Immature natural killer cell (primary cell): ENCODE results near the gene FAM20C. TPM values are rescaled to one million over a fixed set of nuclear protein-coding genes. Genes with fewer than 3 reads are reported as not detected.
"Not testable (repeated sequence)": the region's sequence is repeated elsewhere in the genome, so short reads cannot be mapped to it uniquely, and the experiment has no call there.

ENCODE experiments used
- DNase-seq, 3 donors: peaks; one replicate each; pipeline ENCODE4 v3.0.0; 2022; ENCODE audit warnings: mixed read lengths in 1 of 3
- H3K27ac Mint-ChIP-seq, 6 donors: one replicate each; pipeline ENCODE4 v1.8.0; 2020; ENCODE audit warnings: mixed read lengths in 6 of 6, mild to moderate bottlenecking in 5 of 6, inconsistent platforms in 4 of 6, moderate library complexity in 3 of 6
- H3K27me3 Mint-ChIP-seq, 3 donors: one replicate each; pipeline ENCODE4 v1.8.0; 2020 to 2021; ENCODE audit warnings: low read depth in 3 of 3, mild to moderate bottlenecking in 3 of 3, mixed read lengths in 3 of 3, moderate library complexity in 3 of 3, inconsistent platforms in 1 of 3
- H3K36me3 Mint-ChIP-seq, 3 donors: one replicate each; pipeline ENCODE4 v1.8.0; 2020; ENCODE audit warnings: mixed read lengths in 3 of 3, inconsistent platforms in 2 of 3, mild to moderate bottlenecking in 2 of 3
- H3K4me1 Mint-ChIP-seq, 2 donors: one replicate each; pipeline ENCODE4 v1.8.0; 2020; ENCODE audit warnings: inconsistent platforms in 2 of 2, mild to moderate bottlenecking in 2 of 2, mixed read lengths in 2 of 2, moderate library complexity in 1 of 2
- H3K4me3 Mint-ChIP-seq, 5 donors: one replicate each; pipeline ENCODE4 v1.8.0; 2020; ENCODE audit warnings: mild to moderate bottlenecking in 5 of 5, mixed read lengths in 5 of 5, inconsistent platforms in 3 of 5, moderate library complexity in 3 of 5
- H3K9me3 Mint-ChIP-seq, 6 donors: one replicate each; pipeline ENCODE4 v1.8.0; 2020; ENCODE audit warnings: mild to moderate bottlenecking in 6 of 6, mixed read lengths in 6 of 6, inconsistent platforms in 4 of 6, moderate library complexity in 3 of 6
- polyA plus RNA-seq, 3 donors: library from polyadenylated mRNA; unstranded; fragments of 300-500 nt; fragmentation: Illumina TruSeq; gene quantifications; one replicate each; pipeline ENCODE4 v1.2.3, GENCODE V29; 2021

The FAM20C gene
- polyA plus RNA-seq, 3 donors from 2014 or later = not detected

- Mint-ChIP-seq H3K9me3 (no peaks in the 10 kb centered on the region), H3K36me3 (no peaks in the 10 kb centered on the region), H3K27me3 (peaks cover 0 to 2% (median 0%) of the 10 kb centered on the region in 3 donors), H3K4me3 (no peak overlapping the region), H3K27ac (no peak overlapping the region), H3K4me1 (no peaks in the 10 kb centered on the region)
- DNase-seq = no peak
Measured at GRCh38 chr7:173209-173918, 19.0 kb upstream of the FAM20C start.

- no peaks in the 10 kb centered on the region for H3K4me1 Mint-ChIP-seq
- H3K27ac Mint-ChIP-seq = no peak overlapping the region
- H3K27me3 Mint-ChIP-seq = peaks cover 0 to 2% (median 2%) of the 10 kb centered on the region in 3 donors
- H3K9me3 Mint-ChIP-seq = no peaks in the 10 kb centered on the region
- DNase-seq = no peak
- H3K36me3 Mint-ChIP-seq = no peaks in the 10 kb centered on the region
- H3K4me3 Mint-ChIP-seq = no peak overlapping the region
Measured at GRCh38 chr7:174716-175115, 17.7 kb upstream of the FAM20C start.

GRCh38 chr7:175955-176354, 16.4 kb upstream of the FAM20C start:
- Mint-ChIP-seq H3K27ac (no peak overlapping the region), H3K27me3 (peaks cover 0 to 2% (median 0%) of the 10 kb centered on the region in 3 donors), H3K4me3 (no peak overlapping the region), H3K9me3 (no peaks in the 10 kb centered on the region), H3K4me1 (no peaks in the 10 kb centered on the region), H3K36me3 (no peaks in the 10 kb centered on the region)
- no peak for DNase-seq

- Mint-ChIP-seq H3K4me3 (no peak overlapping the region), H3K36me3 (no peaks in the 10 kb centered on the region), H3K9me3 (no peaks in the 10 kb centered on the region), H3K27ac (no peak overlapping the region), H3K27me3 (peaks cover 0 to 2% (median 0%) of the 10 kb centered on the region in 3 donors), H3K4me1 (no peaks in the 10 kb centered on the region)
- DNase-seq = no peak
Measured at GRCh38 chr7:176381-176780, 16.0 kb upstream of the FAM20C start.

- H3K27me3 Mint-ChIP-seq = peaks cover 0 to 2% (median 0%) of the 10 kb centered on the region in 3 donors
- no peaks in the 10 kb centered on the region for H3K4me1 Mint-ChIP-seq
- no peaks in the 10 kb centered on the region for H3K36me3 Mint-ChIP-seq
- H3K9me3 Mint-ChIP-seq = no peaks in the 10 kb centered on the region
- no peak for DNase-seq
- no peak overlapping the region for H3K27ac Mint-ChIP-seq
- no peak overlapping the region for H3K4me3 Mint-ChIP-seq
Measured at GRCh38 chr7:176786-177459, 15.4 kb upstream of the FAM20C start.

- Mint-ChIP-seq H3K36me3 (no peaks in the 10 kb centered on the region), H3K4me3 (no peak overlapping the region), H3K9me3 (no peaks in the 10 kb centered on the region), H3K27ac (peak overlapping the region in 1 of 6 donors; percentile 58), H3K27me3 (peaks cover 0 to 2% (median 0%) of the 10 kb centered on the region in 3 donors), H3K4me1 (no peaks in the 10 kb centered on the region)
- no peak for DNase-seq
Measured at GRCh38 chr7:178444-178843, 13.9 kb upstream of the FAM20C start.

GRCh38 chr7:179209-179681, 13.1 kb upstream of the FAM20C start:
- no peak overlapping the region for H3K27ac Mint-ChIP-seq
- peaks cover 0 to 1% (median 0%) of the 10 kb centered on the region in 6 donors for H3K9me3 Mint-ChIP-seq
- H3K4me3 Mint-ChIP-seq = no peak overlapping the region
- no peaks in the 10 kb centered on the region for H3K4me1 Mint-ChIP-seq
- peaks cover 0 to 2% (median 0%) of the 10 kb centered on the region in 3 donors for H3K27me3 Mint-ChIP-seq
- no peaks in the 10 kb centered on the region for H3K36me3 Mint-ChIP-seq
- no peak for DNase-seq

GRCh38 chr7:179948-180694, 12.2 kb upstream of the FAM20C start:
- Mint-ChIP-seq H3K4me1 (no peaks in the 10 kb centered on the region), H3K9me3 (peaks cover 0 to 1% (median 0%) of the 10 kb centered on the region in 6 donors)

GRCh38 chr7:181738-182137, 10.6 kb upstream of the FAM20C start:
- H3K27ac Mint-ChIP-seq = no peak overlapping the region

More at GRCh38 chr7:179948-180694, 12.2 kb upstream of the FAM20C start:
- Mint-ChIP-seq H3K27ac (no peak overlapping the region), H3K27me3 (peaks cover 0 to 2% (median 0%) of the 10 kb centered on the region in 3 donors), H3K36me3 (no peaks in the 10 kb centered on the region), H3K4me3 (no peak overlapping the region)
- no peak for DNase-seq

GRCh38 chr7:182502-182901, 9.9 kb upstream of the FAM20C start:
- not testable (repeated sequence) for H3K36me3 Mint-ChIP-seq, DNase-seq, H3K9me3 Mint-ChIP-seq, H3K4me1 Mint-ChIP-seq, H3K4me3 Mint-ChIP-seq, H3K27ac Mint-ChIP-seq, H3K27me3 Mint-ChIP-seq

More at GRCh38 chr7:181738-182137, 10.6 kb upstream of the FAM20C start:
- no peak overlapping the region for H3K4me3 Mint-ChIP-seq
- H3K9me3 Mint-ChIP-seq = peaks cover 0 to 1% (median 0%) of the 10 kb centered on the region in 6 donors
- peaks cover 0 to 2% (median 1%) of the 10 kb centered on the region in 3 donors for H3K27me3 Mint-ChIP-seq
- no peaks in the 10 kb centered on the region for H3K4me1 Mint-ChIP-seq
- H3K36me3 Mint-ChIP-seq = no peaks in the 10 kb centered on the region
- DNase-seq = no peak

GRCh38 chr7:183496-184292, 8.7 kb upstream of the FAM20C start:
- H3K4me3 Mint-ChIP-seq = no peak overlapping the region
- no peak overlapping the region for H3K27ac Mint-ChIP-seq
- no peak for DNase-seq
- no peaks in the 10 kb centered on the region for H3K36me3 Mint-ChIP-seq
- H3K4me1 Mint-ChIP-seq = no peaks in the 10 kb centered on the region
- H3K9me3 Mint-ChIP-seq = peaks cover 0 to 1% (median 0%) of the 10 kb centered on the region in 6 donors
- peaks cover 0 to 2% (median 2%) of the 10 kb centered on the region in 3 donors for H3K27me3 Mint-ChIP-seq

- DNase-seq = no peak
- Mint-ChIP-seq H3K9me3 (peaks cover 0 to 1% (median 0%) of the 10 kb centered on the region in 6 donors), H3K4me1 (no peaks in the 10 kb centered on the region), H3K36me3 (no peaks in the 10 kb centered on the region), H3K27ac (no peak overlapping the region), H3K27me3 (peaks cover 0 to 3% (median 2%) of the 10 kb centered on the region in 3 donors), H3K4me3 (no peak overlapping the region)
Measured at GRCh38 chr7:184294-185264, 7.8 kb upstream of the FAM20C start.
